ENCODE results near the gene UBE2G2.

UBE2G2 gene

DNA sequence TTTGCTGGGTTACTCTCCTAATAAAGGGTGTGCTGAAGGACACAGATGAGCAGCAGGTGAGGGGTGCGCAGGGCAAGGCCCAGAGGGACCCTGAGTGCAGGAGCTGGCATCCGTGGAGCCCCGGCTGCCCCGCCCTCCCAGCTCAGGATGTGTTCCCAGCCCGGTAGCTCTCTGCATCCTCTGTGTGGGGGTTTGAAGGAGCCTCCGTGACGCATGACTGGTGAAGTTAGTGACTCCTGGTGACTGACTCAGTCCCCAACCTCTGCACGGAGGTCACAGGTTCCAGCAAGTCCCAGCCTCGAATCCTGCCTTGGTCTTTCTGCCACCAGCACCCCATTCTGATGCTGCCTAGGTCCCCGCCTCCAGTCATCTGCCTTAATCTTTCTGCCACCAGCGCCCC, 68.7 kb downstream of the UBE2G2 start:
- H3K9me3 ChIP-seq (ENCODE audit: insufficient read depth, low read length, severe bottlenecking): peaks cover 13% of the 10 kb centered on the region
- TF ChIP-seq, protein P1, sequence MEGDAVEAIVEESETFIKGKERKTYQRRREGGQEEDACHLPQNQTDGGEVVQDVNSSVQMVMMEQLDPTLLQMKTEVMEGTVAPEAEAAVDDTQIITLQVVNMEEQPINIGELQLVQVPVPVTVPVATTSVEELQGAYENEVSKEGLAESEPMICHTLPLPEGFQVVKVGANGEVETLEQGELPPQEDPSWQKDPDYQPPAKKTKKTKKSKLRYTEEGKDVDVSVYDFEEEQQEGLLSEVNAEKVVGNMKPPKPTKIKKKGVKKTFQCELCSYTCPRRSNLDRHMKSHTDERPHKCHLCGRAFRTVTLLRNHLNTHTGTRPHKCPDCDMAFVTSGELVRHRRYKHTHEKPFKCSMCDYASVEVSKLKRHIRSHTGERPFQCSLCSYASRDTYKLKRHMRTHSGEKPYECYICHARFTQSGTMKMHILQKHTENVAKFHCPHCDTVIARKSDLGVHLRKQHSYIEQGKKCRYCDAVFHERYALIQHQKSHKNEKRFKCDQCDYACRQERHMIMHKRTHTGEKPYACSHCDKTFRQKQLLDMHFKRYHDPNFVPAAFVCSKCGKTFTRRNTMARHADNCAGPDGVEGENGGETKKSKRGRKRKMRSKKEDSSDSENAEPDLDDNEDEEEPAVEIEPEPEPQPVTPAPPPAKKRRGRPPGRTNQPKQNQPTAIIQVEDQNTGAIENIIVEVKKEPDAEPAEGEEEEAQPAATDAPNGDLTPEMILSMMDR (IDR thresholded peaks at IDR 0.05; ENCODE audit: borderline replicate concordance, extremely low read depth, low read length, poor library complexity, severe bottlenecking): no peak
- TF ChIP-seq EZH2 (IDR thresholded peaks at IDR 0.05; ENCODE audit: borderline replicate concordance, low read depth, low read length, severe bottlenecking): no peak
- no peak for ATAC-seq (ENCODE audit: insufficient read depth, low read depth)
- no peak for DNase-seq
- H3K9ac ChIP-seq (ENCODE audit: low read depth, low read length): no peak overlapping the region
- H3K27me3 ChIP-seq (ENCODE audit: insufficient read depth, low read length, poor library complexity): peaks cover 4% of the 10 kb centered on the region
- no peaks in the 10 kb centered on the region for H3K79me2 ChIP-seq (ENCODE audit: insufficient read depth, low read length)
- H3K4me2 ChIP-seq (ENCODE audit: insufficient read depth, low read length): no peak overlapping the region
- H4K20me1 ChIP-seq (ENCODE audit: insufficient read depth, low read length): no peaks in the 10 kb centered on the region
- H3K27ac ChIP-seq (ENCODE audit: low read length): no peak overlapping the region
- no peak overlapping the region for H2AFZ ChIP-seq (ENCODE audit: low read depth, low read length)
- no peaks in the 10 kb centered on the region for H3K36me3 ChIP-seq (ENCODE audit: insufficient read depth, low read length)
- no peak overlapping the region for H3K4me3 ChIP-seq (ENCODE audit: low read depth in 1 of 2, low read length in 2 of 2)
- no peaks in the 10 kb centered on the region for H3K4me1 ChIP-seq (ENCODE audit: insufficient read depth, low read length)

GRCh38 chr21:44732263-44732662, 69.4 kb downstream of the UBE2G2 start:
- Histone ChIP-seq H3K4me2 (ENCODE audit: insufficient read depth, low read length) (no peak overlapping the region), H3K27me3 (ENCODE audit: insufficient read depth, low read length, poor library complexity) (peaks cover 4% of the 10 kb centered on the region), H2AFZ (ENCODE audit: low read depth, low read length) (no peak overlapping the region), H3K79me2 (ENCODE audit: insufficient read depth, low read length) (no peaks in the 10 kb centered on the region), H3K9ac (ENCODE audit: low read depth, low read length) (no peak overlapping the region), H4K20me1 (ENCODE audit: insufficient read depth, low read length) (no peaks in the 10 kb centered on the region), H3K4me1 (ENCODE audit: insufficient read depth, low read length) (no peaks in the 10 kb centered on the region), H3K4me3 (ENCODE audit: low read depth in 1 of 2, low read length in 2 of 2) (no peak overlapping the region), H3K9me3 (ENCODE audit: insufficient read depth, low read length, severe bottlenecking) (peaks cover 6% of the 10 kb centered on the region), H3K36me3 (ENCODE audit: insufficient read depth, low read length) (no peaks in the 10 kb centered on the region), H3K27ac (ENCODE audit: low read length) (no peak overlapping the region)
- no peak for DNase-seq
- no peak for ATAC-seq (ENCODE audit: insufficient read depth, low read depth)
- TF ChIP-seq EZH2 (IDR thresholded peaks at IDR 0.05; ENCODE audit: borderline replicate concordance, low read depth, low read length, severe bottlenecking): no peak
- TF ChIP-seq, protein P1 (IDR thresholded peaks at IDR 0.05; ENCODE audit: borderline replicate concordance, extremely low read depth, low read length, poor library complexity, severe bottlenecking): no peak

- Histone ChIP-seq H3K9me3 (ENCODE audit: insufficient read depth, low read length, severe bottlenecking) (peaks cover 2% of the 10 kb centered on the region), H3K4me2 (ENCODE audit: insufficient read depth, low read length) (no peak overlapping the region), H3K27ac (ENCODE audit: low read length) (no peak overlapping the region), H3K36me3 (ENCODE audit: insufficient read depth, low read length) (no peaks in the 10 kb centered on the region), H3K4me3 (ENCODE audit: low read depth in 1 of 2, low read length in 2 of 2) (no peak overlapping the region), H3K79me2 (ENCODE audit: insufficient read depth, low read length) (no peaks in the 10 kb centered on the region), H3K9ac (ENCODE audit: low read depth, low read length) (no peak overlapping the region), H3K4me1 (ENCODE audit: insufficient read depth, low read length) (no peaks in the 10 kb centered on the region), H3K27me3 (ENCODE audit: insufficient read depth, low read length, poor library complexity) (peaks cover 4% of the 10 kb centered on the region), H2AFZ (ENCODE audit: low read depth, low read length) (no peak overlapping the region), H4K20me1 (ENCODE audit: insufficient read depth, low read length) (no peaks in the 10 kb centered on the region)
- no peak for DNase-seq
- no peak for TF ChIP-seq EZH2 (IDR thresholded peaks at IDR 0.05; ENCODE audit: borderline replicate concordance, low read depth, low read length, severe bottlenecking)
- TF ChIP-seq, protein P1 (IDR thresholded peaks at IDR 0.05; ENCODE audit: borderline replicate concordance, extremely low read depth, low read length, poor library complexity, severe bottlenecking): no peak
- ATAC-seq (ENCODE audit: insufficient read depth, low read depth): no peak
Measured at GRCh38 chr21:44730951-44731579, 70.6 kb downstream of the UBE2G2 start.
